HG03280 (cell line): ENCODE data around the gene DNAH10.

Experiments
- ATAC-seq: cut with Tn5 transposase; IDR thresholded peaks from one replicate; pipeline ENCODE4 v1.9.1; 2021; ENCODE audit warnings: mild to moderate bottlenecking, moderate library complexity; ENCODE audit not compliant: unreplicated experiment

DNAH10 gene

GRCh38 chr12:123877968-123878367 lies 115.9 kb downstream of the DNAH10 start:
- ATAC-seq: no peak

DNA sequence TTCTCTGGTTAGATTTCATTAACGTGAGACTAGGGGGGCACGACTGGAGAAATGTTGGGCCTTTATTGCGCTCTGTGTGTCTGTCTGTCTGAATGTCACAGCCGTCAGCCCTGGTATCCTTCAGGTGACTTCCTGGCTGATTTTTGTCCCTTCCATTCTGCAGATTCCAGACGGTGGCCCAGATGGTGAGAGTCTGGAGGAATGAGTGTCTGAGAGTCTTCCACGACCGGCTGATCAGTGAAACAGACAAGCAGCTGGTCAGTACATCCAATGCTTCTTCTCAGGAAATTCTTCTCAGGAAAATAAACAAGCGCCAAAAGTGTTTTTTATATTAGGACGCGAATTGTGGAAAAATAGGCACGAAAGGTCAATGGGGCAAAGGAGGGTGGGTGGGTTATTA lies 117.0 kb downstream of the DNAH10 start:
- no peak for ATAC-seq

DNA sequence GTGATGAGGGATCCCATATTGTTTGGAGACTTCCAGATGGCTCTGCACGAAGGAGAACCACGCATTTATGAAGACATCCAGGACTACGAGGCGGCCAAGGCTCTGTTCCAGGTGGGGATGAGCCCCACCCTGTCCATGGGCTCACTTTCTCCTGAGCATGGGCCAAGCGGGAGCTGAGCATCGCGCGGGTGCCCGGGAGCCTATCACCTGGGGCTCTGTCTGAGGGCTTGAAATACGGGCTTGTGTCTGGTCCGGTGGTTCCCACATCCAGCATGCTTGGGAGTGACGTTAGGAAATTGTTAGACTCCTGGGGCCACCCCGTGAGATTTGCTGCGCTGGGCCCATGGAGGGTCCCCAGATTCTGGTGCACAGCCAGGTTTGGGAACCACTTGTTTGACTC lies 117.6 kb downstream of the DNAH10 start:
- no peak for ATAC-seq

DNA sequence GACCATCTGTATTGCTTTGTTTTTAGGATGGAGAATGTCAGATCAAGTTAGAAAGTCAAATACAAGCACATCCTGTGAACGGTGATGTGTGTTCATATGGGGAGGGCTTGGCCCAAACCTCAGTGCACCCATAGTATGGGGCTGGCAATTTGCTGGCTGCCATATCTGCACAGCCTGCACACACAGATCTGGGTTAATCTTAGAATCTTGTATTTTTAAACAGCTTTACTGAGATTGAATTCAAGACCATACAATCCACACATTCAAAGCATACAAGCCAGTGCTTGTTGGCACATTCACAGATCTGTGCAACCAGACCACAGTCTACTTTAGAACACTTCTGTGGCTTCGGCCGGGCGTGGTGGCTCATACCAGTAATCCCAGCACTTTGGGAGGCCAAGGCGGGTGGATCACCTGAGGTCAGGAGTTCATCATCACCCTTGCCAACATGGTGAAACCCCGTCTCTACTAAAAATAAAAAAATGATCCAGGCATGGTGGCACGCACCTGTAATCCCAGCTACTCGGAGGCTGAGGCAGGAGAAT lies 120.1 kb downstream of the DNAH10 start:
- ATAC-seq: no peak

DNA sequence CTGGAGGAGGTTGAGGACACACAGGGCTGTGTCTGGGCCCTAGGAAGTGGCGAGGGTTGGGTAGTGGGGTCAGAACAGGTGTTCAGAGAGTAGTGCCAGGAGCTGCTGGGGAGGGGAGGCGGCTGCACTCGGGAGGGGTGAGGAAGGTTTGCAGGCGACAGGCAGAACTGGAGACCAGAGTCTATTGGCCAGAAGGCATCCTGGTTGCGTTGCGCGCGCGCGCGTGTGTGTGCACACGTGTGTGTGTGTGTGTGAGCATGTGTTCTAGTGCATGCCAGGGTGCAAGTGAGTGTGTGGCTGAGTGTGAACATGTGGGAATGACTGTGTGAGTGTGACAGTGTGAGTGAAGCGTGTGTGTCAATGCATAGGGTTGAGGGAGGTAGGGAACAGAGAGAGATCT lies 124.2 kb downstream of the DNAH10 start:
- ATAC-seq: no peak

GRCh38 chr12:123886931-123887582 lies 125.0 kb downstream of the DNAH10 start:
- ATAC-seq: no peak

GRCh38 chr12:123888989-123889388 lies 126.9 kb downstream of the DNAH10 start:
- ATAC-seq: no peak

DNA sequence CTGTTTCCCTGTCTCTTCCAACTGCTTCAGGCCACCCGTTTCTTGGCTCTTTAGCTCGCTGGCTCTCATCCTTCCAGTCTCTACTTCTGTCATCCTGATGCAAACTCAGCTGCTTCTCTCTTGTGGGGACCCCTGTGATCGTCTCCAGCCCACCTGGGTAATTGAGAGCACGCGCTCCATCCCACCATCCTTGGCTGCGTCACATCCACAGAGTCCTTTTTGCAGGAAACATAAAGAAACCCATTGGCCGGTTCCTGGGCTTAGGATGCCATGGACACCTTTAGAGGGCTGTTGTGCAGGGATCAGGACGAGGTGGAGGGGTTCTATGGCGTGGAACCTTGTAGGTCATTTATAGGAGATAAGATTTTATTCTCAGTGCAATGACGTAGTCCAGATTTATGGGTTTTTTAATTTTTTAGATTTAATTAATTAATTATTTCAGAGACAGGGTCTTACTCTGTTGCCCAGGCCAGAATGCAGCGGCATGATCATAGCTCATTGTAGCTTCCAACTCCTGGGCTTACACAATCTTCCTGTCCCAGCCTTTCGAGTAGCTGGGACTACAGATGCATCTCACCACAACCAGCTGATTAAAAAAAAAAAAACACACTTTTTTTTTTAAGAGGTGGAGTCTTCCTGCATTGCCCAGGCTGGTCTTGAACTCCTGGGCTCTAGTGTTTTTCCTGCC lies 127.9 kb downstream of the DNAH10 start:
- ATAC-seq: no peak

GRCh38 chr12:123890536-123890902 lies 128.4 kb downstream of the DNAH10 start:
- ATAC-seq: no peak

DNA sequence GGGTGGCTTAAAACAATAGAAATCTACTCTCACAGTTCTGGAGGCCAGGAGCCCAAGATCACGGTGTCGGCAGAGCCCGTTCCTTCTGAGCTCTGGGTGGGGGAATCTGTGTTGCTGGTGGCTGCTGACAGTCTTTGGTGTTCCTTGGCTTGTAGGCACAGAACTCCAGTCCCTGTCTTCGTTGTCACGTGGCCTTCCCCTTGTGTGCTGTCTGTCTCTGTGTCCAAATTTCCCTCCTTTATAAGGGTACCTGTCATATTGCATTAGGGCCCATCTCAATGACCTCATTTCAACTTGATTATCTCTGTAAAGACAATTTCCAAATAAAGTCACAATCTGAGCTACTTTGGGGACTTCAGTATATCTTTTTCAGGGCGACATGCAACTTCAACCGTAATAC lies 128.9 kb downstream of the DNAH10 start:
- no peak for ATAC-seq

DNA sequence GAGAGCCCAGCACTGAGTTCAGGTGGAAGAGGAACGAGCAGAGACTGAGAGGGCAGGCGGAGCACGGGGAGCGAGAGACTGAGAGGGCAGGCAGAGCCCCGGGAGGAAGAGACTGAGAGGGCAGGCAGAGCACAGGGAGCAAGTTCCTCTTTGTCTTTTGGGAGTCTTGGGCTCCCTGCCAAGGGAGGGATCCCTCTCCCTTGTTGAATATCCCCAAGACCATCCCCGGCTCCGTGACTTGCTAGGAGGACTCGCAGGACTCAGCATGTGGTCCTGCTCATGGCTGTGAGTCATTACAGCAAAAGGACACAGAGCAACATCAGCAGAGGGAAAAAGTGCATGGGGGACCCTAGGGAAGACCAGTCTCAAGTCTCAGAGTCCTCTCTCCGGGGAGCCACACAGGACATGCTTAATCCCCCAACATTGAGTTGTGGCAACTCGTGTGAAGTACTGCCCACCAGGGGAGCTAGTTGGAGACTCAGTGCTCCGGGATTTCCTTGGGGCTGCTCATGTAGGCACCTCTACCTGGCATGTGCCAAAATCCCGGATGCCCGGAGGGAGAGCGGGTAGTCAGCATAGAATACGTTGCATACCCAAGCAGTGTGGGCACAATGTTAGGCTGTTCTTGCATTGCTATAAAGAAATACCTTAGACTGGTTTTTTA lies 129.5 kb downstream of the DNAH10 start:
- ATAC-seq: no peak

DNA sequence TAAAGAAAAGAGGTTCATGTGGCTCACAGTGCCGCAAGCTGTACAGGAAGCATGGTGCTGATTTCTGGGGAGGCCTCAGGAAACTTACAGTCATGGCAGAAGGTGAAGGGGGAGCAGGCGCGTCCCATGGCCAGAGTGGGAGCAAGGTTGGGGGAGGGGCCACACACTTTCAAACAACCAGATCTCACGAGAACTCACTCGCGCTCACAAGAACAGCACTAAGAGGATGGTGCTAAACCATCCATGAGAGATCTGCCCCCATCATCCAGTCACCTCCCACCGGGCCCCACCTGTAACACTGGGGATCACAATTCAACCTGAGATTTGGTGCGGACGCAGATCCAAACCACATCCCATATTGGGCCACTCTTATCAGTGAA lies 130.1 kb downstream of the DNAH10 start:
- no peak for ATAC-seq

GRCh38 chr12:123892853-123893252 lies 130.8 kb downstream of the DNAH10 start:
- ATAC-seq: no peak

DNA sequence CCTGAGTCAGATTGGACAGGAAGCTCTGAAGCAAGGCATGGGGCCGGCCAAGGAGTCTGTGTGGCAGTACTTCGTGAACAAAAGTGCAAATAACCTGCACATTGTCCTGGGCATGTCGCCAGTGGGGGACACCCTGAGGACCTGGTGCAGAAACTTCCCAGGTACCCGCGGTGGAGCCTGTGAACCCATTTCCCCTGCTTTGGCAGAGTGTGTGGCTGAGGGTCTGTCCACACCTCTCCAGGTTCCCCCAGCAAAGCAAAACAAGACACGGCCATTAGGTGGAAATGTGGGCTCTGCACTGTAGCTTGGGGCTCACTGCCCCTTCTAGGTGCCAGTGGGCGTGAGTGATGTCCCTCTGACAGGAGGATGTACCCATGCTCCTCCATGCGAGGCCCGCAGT lies 131.2 kb downstream of the DNAH10 start:
- no peak for ATAC-seq

GRCh38 chr12:123894823-123895345 lies 132.8 kb downstream of the DNAH10 start:
- no peak for ATAC-seq

- ATAC-seq: no peak
These were observed 133.3 kb downstream of the DNAH10 start for GRCh38 chr12:123895451-123895850.

GRCh38 chr12:123896767-123897166 lies 134.7 kb downstream of the DNAH10 start:
- no peak for ATAC-seq

DNA sequence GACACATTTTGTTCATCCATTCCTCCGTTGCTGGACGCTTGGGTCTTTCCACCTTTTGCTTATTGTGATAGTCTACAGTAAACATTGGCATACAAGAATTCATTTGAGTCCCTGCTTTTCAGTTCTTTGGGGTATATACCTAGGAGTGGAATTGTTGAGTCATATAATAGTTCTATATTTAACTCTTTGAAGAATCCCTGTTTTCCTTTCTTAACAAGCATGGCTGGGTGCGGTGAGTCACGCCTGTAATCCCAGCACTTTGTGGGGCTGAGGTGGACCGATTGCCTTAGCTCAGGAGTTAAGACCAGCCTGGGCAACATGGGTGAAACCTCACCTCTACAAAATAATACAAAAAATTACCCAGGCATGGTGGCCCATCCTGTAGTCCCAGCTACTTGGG lies 135.1 kb downstream of the DNAH10 start:
- ATAC-seq: no peak

DNA sequence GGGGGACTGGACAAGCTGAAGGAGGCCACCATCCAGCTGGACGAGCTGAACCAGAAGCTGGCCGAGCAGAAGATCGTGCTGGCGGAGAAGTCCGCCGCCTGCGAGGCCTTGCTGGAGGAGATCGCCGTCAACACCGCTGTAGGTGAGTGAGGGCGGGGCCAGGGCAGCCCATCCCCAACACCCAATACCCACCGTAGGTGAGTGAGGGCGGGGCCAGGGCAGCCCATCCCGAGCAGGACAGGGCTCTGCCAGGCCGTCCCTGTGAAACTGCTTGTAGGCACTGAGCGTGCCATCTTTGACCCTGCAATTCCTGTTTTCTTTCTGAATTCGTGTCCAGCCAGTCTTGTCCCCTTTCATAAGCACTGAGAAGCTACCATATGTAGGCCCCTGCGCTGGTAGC lies 136.6 kb downstream of the DNAH10 start:
- no peak for ATAC-seq

GRCh38 chr12:123899368-123899767 lies 137.3 kb downstream of the DNAH10 start:
- no peak for ATAC-seq

DNA sequence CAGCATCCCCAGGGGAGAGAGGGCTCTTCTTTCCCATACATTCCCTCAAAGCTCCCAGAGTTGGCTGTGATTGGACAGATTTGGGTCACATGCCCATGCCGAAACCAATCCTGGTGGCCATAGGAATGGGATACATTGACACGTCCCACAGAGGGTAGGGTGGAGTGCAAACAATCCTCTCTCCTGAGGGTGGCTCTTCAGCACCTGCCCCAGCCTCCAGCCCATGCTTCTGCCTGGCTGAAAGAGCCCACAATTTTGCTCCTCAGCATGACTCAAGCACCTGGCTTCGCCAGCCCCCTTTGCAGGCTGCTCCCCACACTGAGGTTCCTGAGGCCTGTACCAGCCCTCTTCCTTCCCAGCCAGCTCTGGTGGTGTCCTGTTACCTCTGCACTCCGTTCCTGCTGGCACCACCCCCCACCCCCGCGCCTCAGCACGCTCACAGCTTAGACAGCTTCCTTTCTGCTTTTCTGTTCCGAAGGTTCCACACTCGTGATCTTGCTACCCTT lies 138.8 kb downstream of the DNAH10 start:
- ATAC-seq: no peak

DNA sequence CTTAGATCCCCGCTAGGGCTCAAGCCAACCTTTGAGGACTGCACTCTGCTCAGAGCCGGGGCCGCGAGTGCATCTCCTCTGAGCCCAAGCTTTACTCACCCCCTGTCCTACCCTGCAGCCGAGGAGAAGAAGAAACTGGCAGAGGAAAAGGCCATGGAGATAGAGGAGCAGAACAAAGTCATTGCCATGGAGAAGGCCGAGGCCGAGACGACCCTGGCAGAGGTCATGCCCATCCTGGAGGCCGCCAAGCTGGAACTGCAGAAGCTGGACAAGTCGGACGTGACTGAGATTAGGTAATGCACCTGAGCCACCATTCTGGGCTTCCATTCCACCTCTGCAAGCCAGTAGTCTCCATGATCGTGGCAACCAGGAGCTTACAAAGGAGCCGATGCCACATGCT lies 140.7 kb downstream of the DNAH10 start:
- ATAC-seq: no peak
